H9 (cell line): ENCODE results near the gene MLKL. TPM values are rescaled to one million over a fixed set of nuclear protein-coding genes. Genes with fewer than 3 reads are reported as not detected.

Experiments
- DNase-seq: peaks from one replicate; pipeline ENCODE4 v3.0.0-alpha.2; 2017
- H2AFZ ChIP-seq: one replicate; pipeline ENCODE4 v1.6.1; 2013; ENCODE audit warnings: mild to moderate bottlenecking, low read length, control low read depth, moderate library complexity
- H2AK5ac ChIP-seq: 2 replicates; pipeline ENCODE4 v1.6.1; 2013; ENCODE audit warnings: low read length, control low read depth, mixed read lengths; ENCODE audit not compliant: insufficient read length
- H2BK120ac ChIP-seq: one replicate; pipeline ENCODE4 v1.6.1; 2013; ENCODE audit warnings: low read depth, mild to moderate bottlenecking, low read length, control low read depth, inconsistent platforms; ENCODE audit not compliant: poor library complexity, severe bottlenecking
- H2BK12ac ChIP-seq: 2 replicates; pipeline ENCODE4 v1.6.1; 2013; ENCODE audit warnings: low read length, control low read depth, mixed read lengths, low read depth; ENCODE audit not compliant: insufficient read length
- H2BK15ac ChIP-seq: 2 replicates; pipeline ENCODE4 v1.6.1; 2013; ENCODE audit warnings: low read depth, low read length, control low read depth
- H2BK20ac ChIP-seq: one replicate; pipeline ENCODE4 v1.6.1; 2013; ENCODE audit warnings: low read depth, mild to moderate bottlenecking, low read length, control low read depth, inconsistent platforms; ENCODE audit not compliant: poor library complexity, severe bottlenecking
- H2BK5ac ChIP-seq: 2 replicates; pipeline ENCODE4 v1.6.1; 2013; ENCODE audit warnings: low read length, control low read depth, mixed read lengths; ENCODE audit not compliant: insufficient read length
- H3K14ac ChIP-seq: 2 replicates; pipeline ENCODE4 v1.6.1; 2013; ENCODE audit warnings: low read length, control low read depth; ENCODE audit not compliant: insufficient read depth
- H3K18ac ChIP-seq: 2 replicates; pipeline ENCODE4 v1.6.1; 2013; ENCODE audit warnings: low read depth, mild to moderate bottlenecking, mixed read lengths, low read length, control low read depth; ENCODE audit not compliant: insufficient read length
- H3K23ac ChIP-seq: 2 replicates; pipeline ENCODE4 v1.6.1; 2013; ENCODE audit warnings: low read length, control low read depth, mixed read lengths, low read depth; ENCODE audit not compliant: insufficient read length
- H3K23me2 ChIP-seq: 2 replicates; pipeline ENCODE4 v1.6.1; 2013; ENCODE audit warnings: low read depth, mild to moderate bottlenecking, mixed read lengths, low read length, control low read depth; ENCODE audit not compliant: insufficient read length, poor library complexity, severe bottlenecking
- H3K27ac ChIP-seq: 2 replicates; pipeline ENCODE4 v1.5.1; 2013; ENCODE audit warnings: low read length, control low read depth, mixed read lengths, low read depth; ENCODE audit not compliant: insufficient read length
- H3K27me3 ChIP-seq: 2 replicates; pipeline ENCODE4 v1.6.1; 2013; ENCODE audit warnings: low read length, control low read depth, inconsistent platforms; ENCODE audit not compliant: insufficient read depth
- H3K4ac ChIP-seq: 2 replicates; pipeline ENCODE4 v1.6.1; 2013; ENCODE audit warnings: low read depth, mild to moderate bottlenecking, control low read depth, inconsistent platforms, low read length, moderate library complexity
- H3K4me1 ChIP-seq: 2 replicates; pipeline ENCODE4 v1.6.1; 2013; ENCODE audit warnings: low read length, control low read depth, inconsistent platforms; ENCODE audit not compliant: insufficient read depth
- H3K4me2 ChIP-seq: 2 replicates; pipeline ENCODE4 v1.6.1; 2013; ENCODE audit warnings: low read length, control low read depth, mixed read lengths; ENCODE audit not compliant: insufficient read length, insufficient read depth
- H3K56ac ChIP-seq: 2 replicates; pipeline ENCODE4 v1.6.1; 2013; ENCODE audit warnings: low read depth, mild to moderate bottlenecking, mixed read lengths, low read length, control low read depth; ENCODE audit not compliant: insufficient read length
- H3K79me1 ChIP-seq: 2 replicates; pipeline ENCODE4 v1.6.1; 2013; ENCODE audit warnings: low read depth, mild to moderate bottlenecking, moderate library complexity, low read length, control low read depth, inconsistent platforms; ENCODE audit not compliant: insufficient read depth, poor library complexity, severe bottlenecking
- H3K79me2 ChIP-seq: 2 replicates; pipeline ENCODE4 v1.6.1; 2013; ENCODE audit warnings: low read length, control low read depth, inconsistent platforms; ENCODE audit not compliant: insufficient read depth
- H3K9ac ChIP-seq: 2 replicates; pipeline ENCODE4 v1.6.1; 2013; ENCODE audit warnings: low read length, control low read depth, mixed read lengths; ENCODE audit not compliant: insufficient read length; ENCODE audit errors: extremely low read depth
- H3K9me3 ChIP-seq: one replicate; pipeline ENCODE4 v1.6.1; 2013; ENCODE audit warnings: low read depth, low read length, inconsistent platforms; ENCODE audit not compliant: control insufficient read depth
- H3T11ph ChIP-seq: one replicate; pipeline ENCODE4 v1.6.1; 2013; ENCODE audit warnings: mild to moderate bottlenecking, low read length, control low read depth, inconsistent platforms
- H4K20me1 ChIP-seq: one replicate; pipeline ENCODE4 v1.6.1; 2013; ENCODE audit not compliant: control insufficient read depth, insufficient read length, insufficient read depth
- H4K5ac ChIP-seq: 2 replicates; pipeline ENCODE4 v1.6.1; 2013; ENCODE audit warnings: low read depth, mild to moderate bottlenecking, mixed read lengths, low read length, control low read depth; ENCODE audit not compliant: insufficient read length
- H4K8ac ChIP-seq: replicated peaks from 2 replicates; pipeline ENCODE4 v1.6.1; 2013; ENCODE audit warnings: low read length, control low read depth, mixed read lengths, low read depth; ENCODE audit not compliant: insufficient read length
- H4K91ac ChIP-seq: 2 replicates; pipeline ENCODE4 v1.6.1; 2013; ENCODE audit warnings: low read depth, mild to moderate bottlenecking, moderate library complexity, mixed read lengths, low read length, control low read depth; ENCODE audit not compliant: insufficient read length
- H3K27ac Mint-ChIP-seq, 3 experiments: 2 replicates in 2 of 3; 3 replicates in 1 of 3; pipeline ENCODE4 v1.8.0; 2020 to 2021; ENCODE audit warnings: mixed read lengths in 3 of 3, mild to moderate bottlenecking in 1 of 3, moderate library complexity in 1 of 3
- H3K27me3 Mint-ChIP-seq: 2 replicates; pipeline ENCODE4 v1.8.0; 2021; ENCODE audit warnings: low read depth, mild to moderate bottlenecking, moderate library complexity, mixed read lengths
- H3K36me3 Mint-ChIP-seq, 3 experiments: 2 replicates in 2 of 3; 3 replicates in 1 of 3; pipeline ENCODE4 v1.8.0; 2020 to 2021; ENCODE audit warnings: low read depth in 3 of 3, mixed read lengths in 3 of 3; ENCODE audit not compliant: insufficient read depth in 1 of 3
- H3K4me1 Mint-ChIP-seq, 2 experiments: 2 replicates each; pipeline ENCODE4 v1.8.0; 2020; ENCODE audit warnings: mixed read lengths in 2 of 2
- H3K4me3 Mint-ChIP-seq, 2 experiments: 2 replicates in 1 of 2; 3 replicates in 1 of 2; pipeline ENCODE4 v1.8.0; 2020 to 2021; ENCODE audit warnings: mild to moderate bottlenecking in 2 of 2, mixed read lengths in 2 of 2, moderate library complexity in 1 of 2
- H3K9me3 Mint-ChIP-seq, 2 experiments: 2 replicates in 1 of 2; 3 replicates in 1 of 2; pipeline ENCODE4 v1.8.0; 2020; ENCODE audit warnings: mild to moderate bottlenecking in 2 of 2, mixed read lengths in 2 of 2, moderate library complexity in 1 of 2
- CTCF ChIP-seq: fragments of 200-600 bp; sonication (generic); conservative IDR thresholded peaks from 3 replicates; pipeline ENCODE4 v1.8.0; 2021; ENCODE audit warnings: antibody characterized with exemption, mild to moderate bottlenecking
- WGBS: extraction: QIAGEN DNeasy Blood & Tissue Kit; methylation state at CpG from one replicate; pipeline ENCODE4 v1.1.7; 2013; ENCODE audit warnings: missing lambda C conversion rate, low lambda C conversion rate, mixed read lengths; ENCODE audit not compliant: insufficient read length; ENCODE audit errors: extremely low coverage; 5-methylcytosine and 5-hydroxymethylcytosine counted together
- total RNA-seq: library from RNA; stranded (reverse); gene quantifications from 2 replicates; pipeline ENCODE4 v1.2.1, GENCODE V29; 2021

The MLKL gene
- total RNA-seq, 1 experiment from 2014 or later, result 0.37 TPM

GRCh38 chr16:74724820-74725549 lies 24.3 kb upstream of the MLKL start:
- Histone ChIP-seq H3K18ac (no peak overlapping the region), H3K27me3 (no peaks in the 10 kb centered on the region), H3K9me3 (no peaks in the 10 kb centered on the region), H3K4me2 (no peak overlapping the region), H2BK15ac (no peak overlapping the region), H3K9ac (no peak overlapping the region), H2AFZ (no peak overlapping the region), H4K8ac (no peak overlapping the region), H2BK20ac (no peak overlapping the region), H3T11ph (no peak overlapping the region), H3K4me1 (no peaks in the 10 kb centered on the region; the same call in 1 of the 2 replicates), H3K27ac (no peak overlapping the region), H2BK5ac (no peak overlapping the region), H4K20me1 (no peaks in the 10 kb centered on the region), H3K4ac (no peak overlapping the region), H3K23me2 (no peaks in the 10 kb centered on the region), H2BK120ac (no peak overlapping the region), H3K23ac (no peak overlapping the region), H4K5ac (no peak overlapping the region), H3K14ac (no peak overlapping the region), H3K79me2 (no peaks in the 10 kb centered on the region), H4K91ac (no peak overlapping the region), H2AK5ac (no peak overlapping the region), H2BK12ac (no peak overlapping the region), H3K79me1 (no peaks in the 10 kb centered on the region), H3K56ac (no peak overlapping the region)
- Mint-ChIP-seq H3K27ac (no peak overlapping the region; a peak in 2 of 7 replicates), H3K27me3 (no peaks in the 10 kb centered on the region; the same call in none of the 2 replicates), H3K36me3 (peaks cover 3 to 28% (median 7%) of the 10 kb centered on the region in 3 experiments; a peak in 5 of 7 replicates), H3K4me3 (no peak overlapping the region), H3K4me1 (peaks cover 11 to 13% of the 10 kb centered on the region in 2 experiments), H3K9me3 (peaks cover 11 to 12% of the 10 kb centered on the region in 2 experiments)
- DNase-seq, result peak; percentile 45
- no peak for TF ChIP-seq CTCF
- WGBS, result no CpG with 5 or more reads among the region's 19 CpGs
